Cardiac muscle cell (in vitro differentiated cells and primary cell): ENCODE results near the gene CLEC12A. TPM values are rescaled to one million over a fixed set of nuclear protein-coding genes. Genes with fewer than 3 reads are reported as not detected.

Experiments
- DNase-seq, 2 donors: peaks; one replicate each; pipeline versions ENCODE4 v3.0.0 to v3.0.0-alpha.2; 2010 to 2017; ENCODE audit warnings: low read depth in 1 of 2, low spot score in 1 of 2
- H3K27ac ChIP-seq: fragments of 200-600 bp; sonication (generic); 2 replicates; pipeline ENCODE4 v1.5.1; 2016
- H3K27me3 ChIP-seq: fragments of 200-600 bp; sonication (generic); 2 replicates; pipeline ENCODE4 v1.6.0; 2016; ENCODE audit warnings: control low read depth
- H3K36me3 ChIP-seq: fragments of 200-600 bp; sonication (generic); 2 replicates; pipeline ENCODE4 v1.5.1; 2016; ENCODE audit warnings: control low read depth
- H3K4me1 ChIP-seq: fragments of 200-600 bp; sonication (generic); 2 replicates; pipeline ENCODE4 v1.8.1; 2017; ENCODE audit warnings: low read depth, mild to moderate bottlenecking, mixed run types
- H3K4me3 ChIP-seq: fragments of 200-600 bp; sonication (generic); 2 replicates; pipeline ENCODE4 v1.5.1; 2016; ENCODE audit warnings: mild to moderate bottlenecking
- H3K9me3 ChIP-seq: fragments of 200-600 bp; sonication (generic); 2 replicates; pipeline ENCODE4 v1.5.1; 2017; ENCODE audit warnings: low read depth, mild to moderate bottlenecking, control low read depth
- CTCF ChIP-seq: IDR thresholded peaks from 2 replicates; pipeline ENCODE4 v1.5.1; 2012; ENCODE audit warnings: low read depth, mild to moderate bottlenecking, low read length
- polyA plus RNA-seq: library from polyadenylated mRNA; unstranded; fragments of >200 nt; fragmentation: Nextera tagmentation; extraction: Ambion mirVana; gene quantifications from 2 replicates; pipeline ENCODE4 v1.2.1, GENCODE V29; 2016
- total RNA-seq: library from RNA; depleted of rRNA; stranded (reverse); fragments of >200 nt; gene quantifications from 2 replicates; pipeline ENCODE4 v1.2.3, GENCODE V29; 2016

Gene CLEC12A
- total RNA-seq (not detected in 2 replicates), polyA plus RNA-seq (not detected in 2 replicates)

GRCh38 chr12:9971181-9971580, at the start of gene CLEC12A:
Gene CLEC12A, plus strand, starts transcription at chr12:9971409. Its CDS starts 188 bp downstream, at chr12:9971597.
- no peaks in the 10 kb centered on the region for H3K36me3 ChIP-seq
- H3K27me3 ChIP-seq: no peaks in the 10 kb centered on the region
- no peak within 1 kb of the TSS for H3K27ac ChIP-seq
- no peak within 1 kb of the TSS for H3K4me3 ChIP-seq
- DNase-seq: no peak
- no peaks in the 10 kb centered on the region for H3K4me1 ChIP-seq
- H3K9me3 ChIP-seq: no peaks in the 10 kb centered on the region
- no peak for TF ChIP-seq CTCF

GRCh38 chr12:9922429-9922828, 48.8 kb upstream of the CLEC12A start:
- Histone ChIP-seq H3K27me3 (no peaks in the 10 kb centered on the region), H3K4me3 (no peak overlapping the region), H3K27ac (no peak overlapping the region), H3K4me1 (no peaks in the 10 kb centered on the region), H3K9me3 (no peaks in the 10 kb centered on the region), H3K36me3 (no peaks in the 10 kb centered on the region)
- no peak for DNase-seq
- no peak for TF ChIP-seq CTCF

GRCh38 chr12:9925705-9926393, 45.4 kb upstream of the CLEC12A start:
- H3K4me3 ChIP-seq: no peak overlapping the region
- peak; percentile 30 to 62 for DNase-seq
- H3K27me3 ChIP-seq: peaks cover 5% of the 10 kb centered on the region

GRCh38 chr12:9926876-9927275, 44.3 kb upstream of the CLEC12A start:
- TF ChIP-seq CTCF: no peak
- Histone ChIP-seq H3K4me1 (peaks cover 10% of the 10 kb centered on the region), H3K9me3 (no peaks in the 10 kb centered on the region), H3K27me3 (peaks cover 5% of the 10 kb centered on the region), H3K27ac (no peak overlapping the region), H3K4me3 (no peak overlapping the region), H3K36me3 (no peaks in the 10 kb centered on the region)
- no peak for DNase-seq

More at GRCh38 chr12:9925705-9926393, 45.4 kb upstream of the CLEC12A start:
- peaks cover 3% of the 10 kb centered on the region for H3K4me1 ChIP-seq
- no peak overlapping the region for H3K27ac ChIP-seq
- H3K9me3 ChIP-seq: no peaks in the 10 kb centered on the region
- no peaks in the 10 kb centered on the region for H3K36me3 ChIP-seq
- peak; percentile 47 for TF ChIP-seq CTCF

GRCh38 chr12:9928607-9929006, 42.6 kb upstream of the CLEC12A start:
- Histone ChIP-seq H3K27me3 (peaks cover 5% of the 10 kb centered on the region), H3K27ac (no peak overlapping the region), H3K9me3 (no peaks in the 10 kb centered on the region), H3K4me1 (peaks cover 10% of the 10 kb centered on the region), H3K36me3 (no peaks in the 10 kb centered on the region), H3K4me3 (no peak overlapping the region)
- no peak for DNase-seq
- TF ChIP-seq CTCF: no peak
